GM20431 (cell line): ENCODE measurements around the gene TKFC.

ENCODE experiments used
- in situ Hi-C: fragments of 300-500 bp; cut with MseI, MboI; formaldehyde crosslinking; loops from one replicate; pipeline ENCODE4 v1.15.0; 2020; ENCODE audit warnings: low sequenced_read_pairs; ENCODE audit not compliant: unreplicated experiment

Gene TKFC

DNA sequence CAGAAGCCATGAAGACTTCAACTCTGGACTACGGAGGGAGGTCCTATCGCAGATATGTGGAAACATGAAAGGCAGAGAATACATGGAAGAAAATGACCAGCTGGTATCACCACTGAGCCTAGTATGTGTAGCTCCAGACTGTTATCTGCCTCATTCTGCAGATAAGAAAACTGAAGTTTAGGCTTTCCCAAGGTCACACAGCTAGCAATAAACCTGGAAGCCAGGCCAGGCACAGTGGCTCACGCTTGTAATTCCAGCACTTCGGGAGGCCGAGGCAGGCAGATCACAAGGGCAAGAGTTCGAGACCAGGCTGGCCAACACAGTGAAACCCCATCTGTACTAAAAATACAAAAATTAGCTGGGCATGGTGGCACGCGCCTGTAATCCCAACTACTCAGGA is 22.3 kb upstream of the TKFC start:
- in situ Hi-C loops: no loop called here

DNA sequence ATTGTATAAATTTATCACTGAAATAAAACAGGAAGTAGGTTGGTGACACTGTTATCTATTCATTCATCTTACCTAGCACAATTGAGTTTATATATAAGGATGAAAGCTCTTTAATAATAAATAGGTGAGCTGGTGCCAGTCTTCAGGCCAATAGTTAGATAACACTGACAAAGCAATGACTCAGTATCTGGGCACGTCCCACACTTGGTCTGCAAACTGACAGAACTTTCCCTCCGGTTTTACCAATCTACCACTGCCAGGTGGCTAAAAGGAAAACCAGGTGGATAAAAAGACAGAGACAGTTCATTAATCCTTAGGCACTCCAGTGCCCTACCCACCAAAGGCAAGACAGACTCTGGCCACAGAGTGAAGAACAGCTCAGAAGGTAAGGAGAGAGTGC is 17.8 kb upstream of the TKFC start:
- in situ Hi-C loops: no loop called here

DNA sequence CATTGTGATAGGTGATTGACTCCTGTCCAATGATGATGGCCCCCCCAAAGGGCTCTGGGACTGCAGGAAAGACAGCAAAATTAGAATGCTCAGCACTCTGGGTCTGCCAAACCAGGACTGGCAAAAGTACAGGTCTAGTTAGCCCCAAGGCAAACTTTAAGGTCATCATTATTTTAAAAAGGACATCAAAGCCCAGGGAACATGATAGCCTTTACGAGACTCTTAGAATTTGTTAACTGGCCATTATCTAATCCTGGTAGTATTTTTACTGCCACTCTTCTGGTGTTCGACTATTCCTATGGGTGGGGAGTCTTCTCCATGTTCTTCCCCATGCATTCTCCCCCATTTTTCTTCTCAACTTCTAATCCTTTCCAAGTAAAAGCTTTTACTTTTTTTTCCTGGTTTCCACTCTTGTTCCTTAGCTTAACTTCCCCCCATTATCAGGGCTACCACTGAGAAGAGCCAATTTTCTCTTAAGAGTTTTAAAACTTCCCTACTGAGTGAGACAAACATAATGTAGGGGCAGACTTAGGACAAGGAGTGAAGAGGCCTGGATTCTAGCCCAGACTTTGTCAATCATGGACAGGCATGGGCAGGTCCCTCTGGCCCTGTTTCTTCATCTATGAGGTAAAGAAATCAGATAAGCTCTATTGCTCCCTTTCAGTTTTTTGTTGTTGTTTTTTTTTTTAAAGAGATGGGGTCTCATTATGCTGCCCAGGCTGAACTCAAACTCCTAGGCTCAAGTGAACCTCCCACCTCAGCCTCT is 7.2 kb upstream of the TKFC start:
- in situ Hi-C loops: no loop called here

DNA sequence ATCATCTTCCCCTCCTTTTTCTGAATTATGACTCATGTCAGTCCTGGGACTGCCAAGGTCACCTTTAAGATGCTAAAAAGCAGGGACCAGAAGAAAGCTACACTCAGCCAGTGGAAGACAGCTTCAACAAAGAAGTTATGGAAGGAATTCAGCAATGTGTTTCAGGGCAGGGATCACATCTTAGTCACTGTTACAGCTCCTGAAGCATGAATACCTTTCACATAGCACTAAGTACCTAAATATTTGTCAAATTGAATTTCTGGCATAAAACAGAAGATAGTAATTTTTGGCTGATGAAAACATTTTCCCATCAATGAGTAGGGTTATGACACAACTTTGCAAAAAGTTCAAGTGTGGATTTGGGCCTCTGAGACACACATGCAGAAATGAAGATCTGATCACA is 5.4 kb upstream of the TKFC start:
- in situ Hi-C loops: no loop called here

DNA sequence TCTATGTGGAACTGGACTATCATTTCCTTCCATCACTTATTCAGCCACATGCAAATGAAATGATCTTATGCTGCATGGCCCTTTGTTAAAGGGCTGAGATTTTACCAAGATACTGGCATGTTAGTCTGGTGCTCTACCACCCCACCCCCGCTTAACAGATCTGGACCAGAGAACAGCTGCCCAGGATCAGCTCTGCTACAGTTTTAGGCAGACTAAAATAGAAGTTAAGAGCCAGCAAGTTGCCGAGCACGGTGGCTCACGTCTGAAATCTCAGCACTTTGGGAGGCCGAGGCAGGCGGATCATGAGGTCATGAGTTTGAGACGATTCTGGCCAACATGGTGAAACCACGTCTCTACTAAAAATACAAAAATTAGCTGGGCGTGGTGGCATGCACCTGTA is 4.7 kb upstream of the TKFC start:
- in situ Hi-C loops: no loop called here

DNA sequence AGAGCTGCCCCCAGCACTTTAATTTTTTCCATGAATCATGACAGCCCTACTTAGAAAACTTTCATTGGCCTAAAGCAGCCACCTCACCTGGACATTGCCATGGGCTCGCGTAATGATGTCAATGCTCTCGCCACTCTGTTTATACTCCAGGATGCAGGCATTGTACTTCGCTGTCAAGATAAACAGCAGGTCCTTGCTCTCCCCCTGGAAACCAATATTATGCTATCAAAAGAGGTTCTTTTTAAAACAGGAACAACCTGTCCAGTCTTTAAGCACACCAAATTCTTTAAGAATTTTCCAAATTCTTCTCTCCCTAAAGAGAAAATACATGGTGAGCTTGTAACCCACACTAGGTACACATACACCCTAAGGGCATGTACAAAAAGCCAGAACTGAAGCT is 3.2 kb upstream of the TKFC start:
- in situ Hi-C loops: loop anchor here (10.0 kb wide), 1 partner anchor 55 kb away; no protein-coding TSS in a partner anchor

DNA sequence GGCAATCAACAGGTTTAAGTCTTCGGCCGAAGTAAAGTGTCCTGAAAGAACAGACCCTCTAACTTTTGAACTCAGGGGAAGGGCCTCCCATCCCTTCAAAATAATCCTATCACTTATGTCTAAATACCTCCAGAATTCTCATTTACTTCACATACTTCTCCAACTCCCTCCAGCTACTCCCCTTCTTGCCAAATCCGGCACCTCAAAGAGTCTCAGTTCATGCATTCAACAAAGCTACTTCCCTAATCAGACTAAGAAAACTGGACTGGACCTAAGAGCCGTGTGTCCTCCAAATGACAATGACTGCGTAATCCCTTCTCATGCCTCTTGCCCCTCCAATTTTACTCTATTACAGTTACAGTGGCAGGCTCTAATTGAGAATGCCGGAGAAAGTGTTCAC is 1.4 kb upstream of the TKFC start:
- in situ Hi-C loops: loop anchor here (10.0 kb wide), 1 partner anchor 53 kb away; no protein-coding TSS in a partner anchor

DNA sequence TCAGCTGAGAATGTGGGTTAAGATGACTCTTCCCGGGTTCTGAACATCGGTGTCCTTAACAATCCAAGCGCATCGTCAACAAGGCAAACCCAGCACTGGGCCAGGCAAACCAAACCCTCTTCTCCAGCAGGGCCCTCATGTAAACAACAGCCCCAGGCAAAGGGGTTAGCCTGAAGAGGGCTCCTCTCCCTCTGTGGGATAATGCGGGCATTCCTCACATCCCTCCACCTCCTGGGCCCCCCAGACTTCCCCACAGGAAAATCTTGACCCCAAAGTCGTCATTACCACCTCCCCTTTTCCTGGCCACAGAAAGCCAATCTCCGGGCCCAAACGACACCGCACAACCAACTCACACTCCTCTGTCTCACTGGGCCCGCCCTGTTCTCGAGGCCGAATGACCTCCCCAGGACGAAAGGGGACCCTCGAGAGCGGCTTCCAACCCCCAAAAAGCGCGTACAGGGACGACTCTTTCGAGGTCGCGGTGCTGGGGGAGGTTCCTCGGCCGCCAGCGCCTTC is 689 bp upstream of the TKFC start:
- in situ Hi-C loops: loop anchor here (10.0 kb wide), 1 partner anchor 52 kb away; no protein-coding TSS in a partner anchor

DNA sequence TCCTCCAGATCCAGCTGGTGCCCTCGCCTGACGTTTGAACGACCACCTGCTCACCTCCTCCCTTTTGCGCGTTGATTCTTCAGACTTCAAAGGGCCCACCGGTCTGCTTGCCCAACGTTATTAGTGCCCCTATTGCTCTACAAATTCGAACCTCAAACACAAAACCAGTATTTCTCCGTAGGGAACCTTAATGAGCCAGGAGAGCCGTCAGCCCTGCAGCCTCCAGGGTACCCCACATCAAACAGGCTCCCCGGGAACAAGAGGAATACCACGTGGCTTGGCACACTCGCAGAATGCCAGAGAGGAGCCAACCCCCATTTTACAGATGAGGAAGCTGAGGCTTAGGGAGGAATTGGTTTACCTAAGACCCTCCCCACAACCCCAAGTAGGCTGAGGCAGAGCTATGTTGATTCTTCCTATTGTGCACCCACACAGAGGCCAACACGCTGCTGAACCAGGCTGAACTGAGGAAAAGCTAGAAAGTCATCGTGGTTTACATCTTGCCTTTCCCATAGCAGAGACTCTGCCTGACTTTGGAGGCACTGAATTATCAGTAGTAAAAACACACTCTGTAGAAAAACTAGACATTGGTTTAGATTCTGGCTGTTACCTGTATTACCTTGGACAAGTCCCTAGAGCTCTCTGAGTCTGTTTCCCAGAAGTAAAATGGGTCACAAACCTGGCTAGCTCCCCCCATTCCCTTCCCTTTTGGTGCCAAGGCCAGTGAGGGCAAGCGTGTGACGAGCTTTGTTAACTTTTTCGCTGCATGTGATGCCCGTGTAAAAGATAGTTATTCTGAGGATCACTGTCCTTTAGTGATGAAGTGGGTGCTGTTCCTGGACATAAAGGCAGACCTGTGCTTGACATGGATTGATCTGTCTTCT is 764 bp downstream of the TKFC start:
- in situ Hi-C loops: loop anchor here (10.0 kb wide), 1 partner anchor 51 kb away; no protein-coding TSS in a partner anchor

DNA sequence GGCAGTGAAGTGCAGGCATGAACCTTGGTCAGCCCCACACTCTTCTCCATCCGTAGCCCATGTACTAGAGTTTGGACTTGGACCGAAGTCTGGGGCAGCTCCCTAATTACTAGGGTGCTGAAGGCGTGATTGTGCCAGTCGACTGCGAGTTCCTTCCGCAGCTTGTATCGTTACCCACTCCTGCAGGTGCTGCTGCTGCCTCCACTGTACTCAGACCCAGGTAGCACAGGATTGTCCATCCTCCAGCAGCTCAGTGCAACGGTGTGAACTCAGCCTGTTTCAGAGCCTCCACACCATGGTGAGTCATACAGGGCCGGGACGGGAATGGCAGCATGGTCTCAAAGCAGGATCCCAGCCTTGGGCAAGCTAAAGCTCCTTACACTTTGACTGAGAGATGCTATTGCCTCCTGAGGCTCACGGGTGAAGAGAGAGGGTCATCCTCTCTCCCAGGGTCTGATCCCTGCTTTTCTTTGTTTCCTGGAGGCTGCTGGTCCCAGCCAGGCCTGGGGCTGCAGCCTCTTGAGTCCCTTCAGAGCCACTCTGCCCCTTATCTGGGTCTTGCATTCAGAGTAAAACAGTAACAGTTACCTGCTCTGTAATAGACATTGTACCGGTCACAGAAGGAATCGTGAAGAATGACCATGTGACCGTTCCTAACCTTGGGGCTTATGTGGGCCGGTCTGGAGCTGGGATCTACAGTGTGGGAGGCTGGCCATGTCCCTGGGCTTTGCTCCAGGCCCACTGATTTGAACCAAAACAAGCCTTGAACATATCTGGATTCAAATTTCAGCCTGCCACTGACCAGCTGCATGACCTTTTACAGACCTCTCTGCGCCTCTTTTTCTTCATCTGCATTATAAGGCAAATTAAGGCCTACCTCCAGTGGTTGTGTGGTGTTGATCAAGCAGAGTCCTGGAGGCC is 1.7 kb downstream of the TKFC start:
- in situ Hi-C loops: loop anchor here (10.0 kb wide), 1 partner anchor 50 kb away; no protein-coding TSS in a partner anchor

DNA sequence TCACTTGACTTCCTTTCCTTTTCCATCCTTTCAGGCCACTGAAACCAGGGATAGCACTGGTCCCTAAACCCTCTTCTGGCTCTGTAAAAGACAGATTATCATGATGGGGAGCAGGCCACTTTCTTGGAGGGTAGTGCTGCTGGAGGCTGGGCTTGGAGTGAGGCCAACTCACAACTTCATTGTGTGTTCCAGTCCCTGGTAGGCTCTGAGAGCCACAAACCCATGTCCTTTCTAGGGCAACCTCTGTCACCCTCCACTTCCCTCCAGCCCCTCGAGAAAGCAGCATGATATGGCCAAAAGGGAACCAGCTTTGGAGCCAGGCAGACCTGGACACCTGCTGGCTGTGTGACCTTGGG is 2.3 kb downstream of the TKFC start:
- in situ Hi-C loops: loop anchor here (10.0 kb wide), 1 partner anchor 49 kb away; no protein-coding TSS in a partner anchor

DNA sequence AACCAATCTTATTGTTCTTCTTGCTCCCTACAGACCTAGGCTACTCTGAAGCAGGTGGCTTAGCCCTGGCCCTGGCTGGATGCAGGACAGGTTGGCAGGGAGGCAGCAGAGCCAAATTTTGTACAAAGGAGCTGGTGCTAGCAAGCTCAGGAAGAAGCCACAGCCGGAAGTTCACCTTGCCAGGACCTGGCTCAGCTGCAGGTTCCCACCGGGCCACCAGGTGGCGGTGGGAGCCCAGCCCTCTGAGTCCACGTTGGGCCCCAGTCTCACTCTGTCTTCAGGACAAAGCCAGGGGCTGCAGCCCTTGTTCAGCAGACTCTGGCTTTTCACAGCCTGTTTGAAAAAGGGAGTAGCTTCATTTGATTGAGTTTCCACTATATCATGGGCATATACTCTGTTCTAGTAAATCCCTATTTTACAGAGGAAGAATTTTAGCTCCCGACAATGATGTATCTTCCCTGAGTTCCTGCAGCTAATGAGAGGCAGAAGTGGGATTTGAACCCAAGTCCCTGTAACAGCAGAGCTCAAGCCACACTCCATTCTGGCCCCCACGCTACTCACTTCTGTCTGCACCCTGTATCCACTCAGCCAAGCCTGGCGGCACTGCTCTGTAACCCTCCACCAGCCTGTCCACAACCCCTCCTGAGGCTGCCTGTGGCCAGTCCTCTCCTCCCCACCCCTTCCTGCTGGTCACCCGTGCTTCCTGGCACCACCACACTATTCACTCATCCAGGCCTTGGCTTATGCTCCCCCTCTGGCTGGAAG is 3.3 kb downstream of the TKFC start:
- in situ Hi-C loops: loop anchor here (10.0 kb wide), 1 partner anchor 48 kb away; no protein-coding TSS in a partner anchor

DNA sequence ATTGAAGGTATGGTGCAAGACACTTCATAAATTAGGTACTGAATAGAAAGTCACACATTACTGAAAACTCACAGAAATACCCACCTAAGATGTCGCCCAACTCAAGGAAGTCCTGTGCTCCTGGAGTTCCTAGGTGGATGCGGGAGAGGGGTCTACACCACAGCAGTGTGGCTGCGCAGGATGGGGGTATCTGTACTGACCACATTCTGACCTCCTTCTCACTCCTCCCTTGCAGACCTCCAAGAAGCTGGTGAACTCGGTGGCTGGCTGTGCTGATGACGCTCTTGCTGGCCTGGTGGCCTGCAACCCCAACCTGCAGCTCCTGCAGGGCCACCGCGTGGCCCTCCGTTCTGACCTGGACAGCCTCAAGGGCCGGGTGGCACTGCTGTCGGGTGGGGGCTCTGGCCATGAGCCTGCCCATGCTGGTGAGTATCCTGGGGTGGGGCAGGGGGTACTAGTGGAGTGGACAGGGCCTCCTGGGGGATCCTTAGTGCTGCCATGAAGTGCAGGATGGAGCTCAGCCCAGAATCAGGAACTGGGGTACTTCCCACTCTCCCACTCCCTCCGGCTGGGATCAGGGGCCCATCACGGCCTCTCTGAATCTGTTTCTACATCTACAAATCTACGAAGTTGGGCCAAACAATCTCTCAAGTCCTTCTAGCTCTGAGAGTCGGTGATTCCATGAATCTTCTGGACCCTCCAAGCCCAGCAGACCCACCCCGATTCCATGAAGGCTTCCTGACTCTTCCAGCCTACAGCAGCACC is 4.9 kb downstream of the TKFC start:
- in situ Hi-C loops: loop anchor here (10.0 kb wide), 1 partner anchor 47 kb away; no protein-coding TSS in a partner anchor

DNA sequence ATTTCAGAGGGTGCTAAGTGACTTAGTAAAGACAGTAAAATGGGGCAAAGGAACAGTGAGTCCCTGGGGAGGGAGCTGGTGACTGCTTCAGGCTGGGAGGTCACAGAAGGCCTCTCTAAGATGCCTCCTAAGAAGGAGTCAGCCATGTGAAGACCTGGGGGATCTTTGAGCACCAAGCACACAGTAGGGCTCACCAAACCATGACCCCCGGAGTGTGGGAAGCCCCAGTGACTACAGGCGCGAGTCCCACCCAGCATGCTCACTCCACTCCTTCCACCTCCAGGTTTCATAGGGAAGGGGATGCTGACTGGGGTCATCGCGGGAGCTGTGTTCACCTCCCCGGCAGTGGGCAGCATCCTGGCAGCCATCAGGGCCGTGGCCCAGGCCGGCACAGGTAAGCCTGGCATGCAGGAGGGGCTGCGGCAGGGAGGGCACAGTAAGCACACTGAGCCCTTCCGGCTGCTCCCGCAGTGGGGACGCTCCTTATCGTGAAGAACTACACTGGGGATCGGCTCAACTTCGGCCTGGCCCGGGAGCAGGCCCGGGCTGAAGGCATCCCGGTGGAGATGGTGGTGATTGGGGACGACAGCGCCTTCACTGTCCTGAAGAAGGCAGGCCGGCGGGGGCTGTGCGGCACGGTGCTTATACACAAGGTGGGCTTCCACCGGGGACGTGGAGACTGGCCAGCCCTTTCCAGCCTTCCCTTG is 5.9 kb downstream of the TKFC start:
- in situ Hi-C loops: loop anchor here (10.0 kb wide), 1 partner anchor 46 kb away; no protein-coding TSS in a partner anchor

DNA sequence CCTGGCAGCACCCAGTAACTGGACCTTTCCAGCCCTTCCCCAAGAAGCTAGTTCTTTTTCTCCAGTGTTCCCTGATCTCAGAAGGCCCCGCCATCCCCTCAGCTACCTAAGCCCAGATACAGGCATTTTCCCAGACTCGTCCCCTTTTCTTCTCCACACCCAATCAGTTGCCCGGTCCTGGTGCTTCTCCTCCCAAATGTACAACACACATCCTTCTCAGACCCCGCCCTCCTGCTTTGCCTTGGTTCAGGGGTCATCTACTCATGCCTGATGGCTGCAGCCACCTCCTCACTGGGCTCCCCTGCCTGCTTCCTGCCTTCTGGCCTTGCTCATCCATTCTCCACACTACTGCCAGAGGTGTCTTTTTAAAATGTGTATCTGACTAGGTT is 6.5 kb downstream of the TKFC start:
- in situ Hi-C loops: loop anchor here (10.0 kb wide), 1 partner anchor 45 kb away; no protein-coding TSS in a partner anchor

DNA sequence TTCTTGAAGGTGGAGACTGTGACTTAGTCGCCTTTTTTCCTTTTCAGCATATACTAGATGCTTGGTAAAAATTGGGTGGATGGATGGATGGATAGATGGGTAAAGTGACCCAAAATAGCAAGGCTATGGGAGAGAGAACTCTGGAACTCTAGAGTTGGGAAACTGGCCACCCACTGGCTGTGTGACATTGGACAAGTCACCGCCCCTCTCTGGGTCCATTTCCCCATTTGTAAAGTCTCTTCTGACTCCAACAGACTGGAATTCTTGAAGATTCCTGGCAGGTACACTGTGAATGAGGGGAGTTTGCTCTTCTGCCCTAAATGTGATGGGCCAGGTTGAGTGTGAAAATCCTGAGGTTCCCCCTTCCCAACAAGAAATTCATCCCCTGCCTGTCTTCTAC is 8.0 kb downstream of the TKFC start:
- in situ Hi-C loops: no loop called here

DNA sequence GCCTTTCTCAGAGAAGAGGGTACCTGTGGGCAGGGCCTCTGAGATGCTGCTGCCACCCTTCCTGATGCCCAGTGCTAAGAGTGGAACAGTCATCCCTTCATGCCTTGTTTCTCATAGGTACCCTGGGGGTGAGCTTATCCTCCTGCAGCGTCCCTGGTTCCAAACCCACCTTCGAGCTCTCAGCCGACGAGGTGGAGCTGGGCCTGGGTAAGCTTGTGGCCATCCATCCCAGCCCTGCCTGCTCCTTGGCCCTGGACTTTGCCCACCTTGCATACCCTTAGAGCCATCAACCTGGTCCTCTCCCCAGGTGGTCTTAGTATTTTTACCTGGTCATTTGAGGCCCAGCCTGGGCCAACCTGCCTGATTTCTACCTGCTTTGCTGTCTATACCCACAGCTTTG is 8.7 kb downstream of the TKFC start:
- in situ Hi-C loops: no loop called here
